Fibroblast of pulmonary artery (primary cell): ENCODE results near the gene GATA5.
A peak's percentile ranks its signal among the peaks of the same experiment; 100 is the strongest.

Experiments
- DNase-seq: peaks from one replicate; pipeline ENCODE4 v3.0.0-alpha.2; 2010; ENCODE audit warnings: low read depth
- H3K4me3 ChIP-seq: replicated peaks from 2 replicates; pipeline ENCODE4 v1.5.1; 2011; ENCODE audit warnings: low read depth, mild to moderate bottlenecking, control low read depth, low read length, moderate library complexity
- TF ChIP-seq, protein P1 (sequence below): IDR thresholded peaks from 2 replicates; pipeline ENCODE4 v1.5.1; 2011; ENCODE audit warnings: mild to moderate bottlenecking, control low read depth, low read length, inconsistent platforms; ENCODE audit errors: missing control alignments

GATA5 gene

DNA sequence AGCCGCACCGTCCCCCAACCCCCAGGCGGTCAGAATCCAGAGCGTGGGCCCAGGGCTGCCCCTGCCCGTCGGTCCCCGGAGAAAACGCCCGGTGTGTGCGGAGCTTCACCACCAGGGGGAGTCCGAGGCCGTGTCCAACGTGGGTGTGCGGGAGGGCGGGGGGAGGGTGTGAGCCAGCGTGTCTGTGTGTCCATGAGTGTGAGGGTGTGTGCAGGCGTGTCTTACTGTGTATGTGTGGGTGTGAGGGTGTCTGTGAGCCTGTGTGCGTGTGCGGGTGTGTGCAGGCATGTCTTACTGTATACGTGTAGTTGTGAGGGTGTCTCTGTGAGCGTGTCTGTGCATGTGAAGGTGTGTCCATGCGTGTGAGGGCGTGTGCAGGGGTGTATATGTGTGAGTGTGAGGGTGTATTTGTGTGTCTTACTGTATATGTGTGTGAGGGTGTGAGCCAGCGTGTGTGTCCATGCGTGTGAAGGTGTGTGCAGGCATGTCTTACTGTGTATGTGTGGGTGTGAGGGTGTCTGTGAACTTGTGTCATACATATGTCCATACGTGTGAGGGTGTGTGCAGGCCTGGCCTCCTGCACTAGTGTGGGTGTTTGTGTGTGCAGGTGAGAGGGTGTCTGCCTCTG is 24.6 kb upstream of the GATA5 start:
- no peak overlapping the region for H3K4me3 ChIP-seq
- TF ChIP-seq, protein P1, sequence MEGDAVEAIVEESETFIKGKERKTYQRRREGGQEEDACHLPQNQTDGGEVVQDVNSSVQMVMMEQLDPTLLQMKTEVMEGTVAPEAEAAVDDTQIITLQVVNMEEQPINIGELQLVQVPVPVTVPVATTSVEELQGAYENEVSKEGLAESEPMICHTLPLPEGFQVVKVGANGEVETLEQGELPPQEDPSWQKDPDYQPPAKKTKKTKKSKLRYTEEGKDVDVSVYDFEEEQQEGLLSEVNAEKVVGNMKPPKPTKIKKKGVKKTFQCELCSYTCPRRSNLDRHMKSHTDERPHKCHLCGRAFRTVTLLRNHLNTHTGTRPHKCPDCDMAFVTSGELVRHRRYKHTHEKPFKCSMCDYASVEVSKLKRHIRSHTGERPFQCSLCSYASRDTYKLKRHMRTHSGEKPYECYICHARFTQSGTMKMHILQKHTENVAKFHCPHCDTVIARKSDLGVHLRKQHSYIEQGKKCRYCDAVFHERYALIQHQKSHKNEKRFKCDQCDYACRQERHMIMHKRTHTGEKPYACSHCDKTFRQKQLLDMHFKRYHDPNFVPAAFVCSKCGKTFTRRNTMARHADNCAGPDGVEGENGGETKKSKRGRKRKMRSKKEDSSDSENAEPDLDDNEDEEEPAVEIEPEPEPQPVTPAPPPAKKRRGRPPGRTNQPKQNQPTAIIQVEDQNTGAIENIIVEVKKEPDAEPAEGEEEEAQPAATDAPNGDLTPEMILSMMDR: peak; percentile 77
- peak; percentile 54 for DNase-seq

DNA sequence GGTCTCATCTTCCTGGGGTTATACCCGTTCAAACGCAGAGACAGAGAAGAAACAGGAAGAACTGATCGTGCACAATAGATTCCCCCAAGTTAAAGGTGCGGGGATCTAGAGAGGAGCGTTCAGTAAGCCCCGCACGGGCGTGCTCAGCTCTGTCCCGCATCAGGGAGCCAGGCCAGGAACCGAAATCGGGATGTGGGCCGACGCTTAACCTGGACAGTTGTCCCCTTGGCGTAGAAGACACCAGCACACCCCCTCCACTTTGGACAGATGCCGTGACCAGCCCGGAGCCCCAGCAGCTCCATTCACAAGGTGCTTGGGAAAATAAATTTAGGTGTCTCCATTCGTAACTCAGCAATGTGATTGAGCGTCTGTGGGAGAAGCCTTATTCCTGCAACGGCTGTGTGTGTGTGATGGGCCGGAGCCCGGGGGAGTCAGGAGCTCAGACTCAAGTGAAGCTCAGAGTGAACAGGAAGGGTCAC is 24.0 kb upstream of the GATA5 start:
- TF ChIP-seq, protein P1: no peak
- DNase-seq: no peak
- no peak overlapping the region for H3K4me3 ChIP-seq

DNA sequence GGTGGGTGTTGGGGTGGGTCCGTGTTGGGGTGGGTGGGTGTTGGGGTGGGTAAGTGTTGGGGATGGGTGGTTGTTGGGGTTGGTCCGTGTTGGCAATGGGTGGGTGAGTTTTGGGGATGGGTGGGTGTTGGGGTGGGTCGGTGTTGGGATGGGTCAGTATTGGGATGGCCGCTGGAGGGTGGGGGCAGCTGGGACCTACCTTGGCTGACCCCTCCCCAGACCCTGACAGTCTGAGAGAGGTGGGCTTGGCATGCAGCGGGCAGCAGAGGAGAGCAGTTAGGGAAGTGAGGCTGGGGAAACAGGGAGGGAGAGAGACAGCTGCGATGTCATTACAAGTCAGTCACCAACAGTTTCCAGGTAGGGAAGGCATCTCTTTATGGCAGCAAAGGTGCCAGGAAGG is 23.1 kb upstream of the GATA5 start:
- no peak for DNase-seq
- TF ChIP-seq, protein P1: no peak
- no peak overlapping the region for H3K4me3 ChIP-seq

DNA sequence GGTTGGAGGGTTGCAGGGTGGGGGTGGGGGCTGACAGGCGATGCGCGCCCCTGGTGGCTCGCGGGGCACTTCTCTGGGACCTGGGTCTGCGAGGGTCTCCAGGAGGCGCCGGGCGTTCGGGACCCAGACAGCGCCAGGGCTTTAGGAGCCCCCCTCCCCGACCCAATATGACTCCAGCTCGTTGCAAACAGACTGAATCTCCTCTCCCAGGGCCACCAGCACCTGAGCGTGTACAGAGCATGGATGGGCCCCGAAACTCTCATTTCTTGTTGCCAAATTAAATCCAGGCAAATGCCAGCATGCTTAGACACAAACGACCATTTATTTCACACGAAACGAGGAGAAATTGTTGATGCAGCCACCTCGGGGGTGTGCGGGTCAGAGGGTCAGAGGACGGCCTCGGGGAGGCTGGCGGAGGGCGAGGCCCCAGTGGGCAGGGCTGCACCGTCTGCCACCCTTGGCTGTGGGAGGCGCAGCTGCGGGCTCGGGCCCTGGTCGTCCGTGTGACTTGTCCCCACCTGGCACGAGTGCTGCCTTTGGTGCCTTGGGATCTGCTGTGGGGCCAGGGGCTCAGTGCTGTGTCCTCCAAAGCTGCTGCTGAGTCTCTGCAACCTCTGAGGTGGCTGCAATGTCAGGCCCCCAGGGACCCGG is 20.9 kb upstream of the GATA5 start:
- no peak for DNase-seq
- TF ChIP-seq, protein P1: peak; percentile 36
- H3K4me3 ChIP-seq: no peak overlapping the region

DNA sequence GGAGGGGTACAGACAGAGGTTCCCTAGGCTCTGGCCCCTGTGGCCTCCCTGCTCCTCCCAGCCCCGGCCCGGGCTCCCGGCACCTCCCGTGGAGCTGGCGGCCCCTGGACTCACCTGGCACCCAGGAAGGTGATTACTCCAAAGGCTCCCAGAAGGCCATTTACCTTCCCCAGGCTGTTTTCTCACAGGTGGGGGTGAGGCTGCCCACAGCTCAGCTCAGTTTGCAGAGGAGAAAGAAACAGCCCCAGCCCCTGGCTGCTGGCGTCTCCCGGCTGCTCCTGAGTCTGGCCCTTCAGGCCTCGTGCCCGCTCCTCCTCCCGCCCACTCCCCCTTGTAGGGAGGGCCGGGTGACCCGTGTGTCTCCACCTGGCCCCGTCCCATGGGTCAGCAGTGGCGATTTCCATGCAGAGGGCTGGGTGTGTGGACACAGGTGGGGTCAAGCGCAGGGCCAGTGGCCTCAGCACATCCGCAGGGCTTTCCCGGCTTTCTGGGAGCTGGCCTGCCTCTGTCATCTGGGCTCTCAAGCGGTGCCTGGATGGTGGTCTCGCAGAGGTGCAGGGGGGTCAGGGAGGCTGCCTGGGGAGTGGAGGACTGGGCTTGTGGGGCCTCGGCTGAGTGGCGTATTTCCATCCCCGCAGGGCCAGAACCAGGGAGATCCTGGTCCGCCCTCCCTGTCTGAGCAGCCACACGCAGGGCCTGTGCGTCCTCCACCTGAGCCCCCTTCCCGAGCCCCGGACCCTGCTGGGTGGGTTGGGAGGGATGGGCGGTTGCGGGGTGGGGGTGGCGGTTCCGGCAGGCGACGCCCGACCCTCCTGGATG is 20.2 kb upstream of the GATA5 start:
- H3K4me3 ChIP-seq: no peak overlapping the region
- TF ChIP-seq, protein P1: no peak
- no peak for DNase-seq

DNA sequence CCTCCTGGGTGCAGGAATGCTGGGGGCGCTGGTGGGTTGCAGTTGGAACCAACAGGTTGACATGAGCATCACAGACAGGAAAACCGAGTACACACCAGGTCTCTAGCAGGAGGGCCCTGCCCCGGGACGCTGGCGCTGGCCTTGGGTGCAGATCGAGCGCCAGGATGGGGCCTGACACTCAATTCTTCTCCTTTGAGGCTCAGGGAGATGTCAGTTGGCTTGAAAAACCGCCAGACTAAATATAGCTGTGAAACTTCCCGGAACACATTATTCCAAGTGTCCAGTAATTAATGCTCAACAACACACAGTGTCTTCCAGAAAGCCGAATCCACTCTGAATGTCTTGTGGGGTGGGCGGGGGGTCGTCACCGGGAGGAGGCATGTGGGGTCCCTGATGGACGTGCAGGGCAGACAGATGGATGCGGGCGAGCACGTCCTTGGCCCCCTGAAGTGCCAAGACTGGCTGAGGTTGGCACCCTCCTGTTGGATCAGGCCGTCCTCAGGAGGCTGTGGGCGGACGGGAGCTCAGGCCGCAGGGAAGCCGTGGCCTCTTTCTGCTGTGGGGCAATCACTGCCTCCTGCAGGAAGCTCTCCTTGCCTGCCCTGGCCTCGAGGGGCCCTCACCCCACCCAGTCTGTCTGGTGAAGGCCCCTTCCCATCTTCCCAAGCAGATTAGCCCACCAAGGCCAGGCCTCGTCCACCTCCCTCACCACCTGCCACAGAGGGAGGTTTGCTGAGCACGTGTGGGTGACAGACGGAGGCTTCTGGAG is 19.4 kb upstream of the GATA5 start:
- DNase-seq: no peak
- TF ChIP-seq, protein P1: no peak
- H3K4me3 ChIP-seq: no peak overlapping the region
